GM12872 (cell line): ENCODE results near the gene HNRNPA2B1.

Source experiments
- CTCF ChIP-seq: IDR thresholded peaks from 3 replicates; pipeline ENCODE4 v1.5.1; 2011; ENCODE audit warnings: low read depth, mild to moderate bottlenecking, low read length, moderate library complexity; ENCODE audit not compliant: insufficient read depth

Gene HNRNPA2B1

GRCh38 chr7:26141077-26141476 lies 59.5 kb downstream of the HNRNPA2B1 start:
- no peak for TF ChIP-seq CTCF

GRCh38 chr7:26140380-26140779 lies 60.2 kb downstream of the HNRNPA2B1 start:
- no peak for TF ChIP-seq CTCF
